ENCODE measurements around the gene VDAC2. TPM values are rescaled to one million over a fixed set of nuclear protein-coding genes. Genes with fewer than 3 reads are reported as not detected.
A peak's percentile ranks its signal among the peaks of the same experiment; 100 is the strongest.

The VDAC2 gene
- total RNA-seq, 2 donors from 2014 or later = 278 to 454 TPM

DNA sequence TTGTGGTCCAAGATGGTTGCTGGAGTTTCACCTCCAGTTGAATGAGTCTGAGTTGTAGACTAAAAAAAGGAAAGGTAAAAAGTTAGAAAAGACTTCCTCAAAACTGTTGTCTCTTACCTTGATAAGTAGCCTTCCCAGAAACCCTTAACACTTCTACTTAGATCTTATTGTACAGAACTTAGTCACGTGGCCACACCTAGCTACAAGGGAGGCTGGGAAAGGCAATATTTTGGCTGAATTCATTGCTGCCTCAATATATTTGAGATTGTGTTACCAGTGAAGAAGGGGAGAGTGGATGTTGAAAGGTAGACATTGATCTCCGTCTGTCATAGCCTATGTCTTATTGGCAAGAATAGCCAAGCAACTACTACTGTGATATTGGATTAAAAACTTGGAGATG, 35.5 kb upstream of the VDAC2 start:
- no peak overlapping the region for H3K4me3 ChIP-seq
- H3K36me3 ChIP-seq = no peaks in the 10 kb centered on the region
- no peaks in the 10 kb centered on the region for H3K27me3 ChIP-seq
- no peak for DNase-seq (ENCODE audit: low spot score)
- no peak for TF ChIP-seq CTCF (IDR thresholded peaks at IDR 0.05)
- H3K27ac ChIP-seq = no peak overlapping the region
- H3K9me3 ChIP-seq = no peaks in the 10 kb centered on the region
- peaks cover 0 to 1% of the 10 kb centered on the region in 2 donors for H3K4me1 ChIP-seq

DNA sequence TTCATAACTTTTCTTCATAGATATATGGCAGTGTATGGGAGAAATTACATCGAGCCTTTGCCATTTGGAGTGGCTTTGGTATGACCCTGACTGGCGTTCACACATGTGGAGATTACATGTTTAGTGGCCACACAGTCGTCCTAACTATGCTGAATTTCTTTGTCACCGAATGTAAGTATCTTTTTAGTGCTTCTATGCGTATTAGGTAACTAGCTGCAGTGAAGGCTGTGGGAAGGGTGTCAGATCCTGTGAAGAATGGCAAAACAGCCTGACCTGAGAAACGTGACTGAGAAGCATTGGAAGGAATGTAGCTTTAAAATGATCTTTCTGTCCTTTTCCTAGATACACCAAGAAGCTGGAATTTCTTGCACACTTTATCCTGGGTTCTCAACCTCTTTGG, 34.5 kb upstream of the VDAC2 start:
- Histone ChIP-seq H3K4me1 (peaks cover 0 to 11% of the 10 kb centered on the region in 2 donors), H3K27me3 (no peaks in the 10 kb centered on the region), H3K4me3 (no peak overlapping the region), H3K27ac (no peak overlapping the region), H3K9me3 (no peaks in the 10 kb centered on the region), H3K36me3 (no peaks in the 10 kb centered on the region)
- peak; percentile 16 for DNase-seq (ENCODE audit: low spot score)
- no peak for TF ChIP-seq CTCF (IDR thresholded peaks at IDR 0.05)

DNA sequence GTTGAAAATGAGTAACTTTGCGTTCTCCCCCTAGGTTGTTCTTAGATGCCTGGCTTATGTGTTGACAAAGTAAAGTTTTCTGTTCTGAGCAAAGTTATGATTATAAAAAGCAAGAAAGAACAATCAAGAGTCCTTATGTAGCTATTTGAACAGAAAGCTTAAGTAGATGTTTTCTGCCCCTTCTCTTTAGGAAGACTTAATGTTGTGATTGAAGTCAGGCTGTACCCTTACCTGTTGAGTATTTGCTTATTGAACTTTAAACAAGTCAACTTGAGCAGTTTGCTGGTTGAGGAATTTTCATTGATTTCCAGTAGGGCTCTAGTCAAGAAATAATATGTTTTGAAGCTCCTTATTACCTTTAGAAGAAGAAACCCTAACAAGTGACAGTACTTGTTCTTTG, 33.9 kb upstream of the VDAC2 start:
- Histone ChIP-seq H3K27ac (no peak overlapping the region), H3K4me3 (no peak overlapping the region), H3K9me3 (no peaks in the 10 kb centered on the region), H3K36me3 (no peaks in the 10 kb centered on the region), H3K27me3 (no peaks in the 10 kb centered on the region), H3K4me1 (peaks cover 0 to 17% of the 10 kb centered on the region in 2 donors)
- TF ChIP-seq CTCF (IDR thresholded peaks at IDR 0.05) = no peak
- DNase-seq (ENCODE audit: low spot score) = no peak

DNA sequence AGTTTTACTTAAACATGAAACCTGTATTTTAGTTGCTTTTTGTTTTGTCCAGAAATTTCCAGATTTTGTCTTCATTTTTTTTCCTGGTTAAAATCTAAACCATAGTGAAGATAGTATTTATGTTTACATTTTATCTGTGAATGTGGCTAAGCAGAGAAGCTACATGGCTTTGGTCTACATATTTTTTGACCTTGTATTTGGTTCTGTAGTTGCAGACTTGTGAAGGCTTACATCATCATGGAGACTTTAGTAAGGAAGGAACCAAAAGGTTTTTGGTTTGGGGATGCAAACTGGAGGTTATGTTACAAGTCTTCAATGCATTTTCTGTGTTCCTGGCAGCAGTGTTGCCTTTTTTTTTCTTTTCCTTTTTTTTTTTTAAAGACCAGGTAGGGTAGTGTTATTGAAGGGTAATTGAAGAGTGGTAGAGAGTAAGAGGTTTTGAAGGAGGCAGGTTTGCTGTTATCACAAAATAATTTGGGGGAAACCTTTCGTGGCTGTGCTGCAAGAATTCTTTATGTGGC, 30.9 kb upstream of the VDAC2 start:
- no peaks in the 10 kb centered on the region for H3K9me3 ChIP-seq
- H3K27ac ChIP-seq = no peak overlapping the region
- H3K27me3 ChIP-seq = no peaks in the 10 kb centered on the region
- H3K36me3 ChIP-seq = peaks cover 6% of the 10 kb centered on the region
- TF ChIP-seq CTCF (IDR thresholded peaks at IDR 0.05) = no peak
- no peak overlapping the region for H3K4me3 ChIP-seq
- DNase-seq (ENCODE audit: low spot score) = no peak
- H3K4me1 ChIP-seq = peaks cover 0 to 17% of the 10 kb centered on the region in 2 donors

- H3K36me3 ChIP-seq = peaks cover 6% of the 10 kb centered on the region
- peaks cover 0 to 23% of the 10 kb centered on the region in 2 donors for H3K4me1 ChIP-seq
- H3K27me3 ChIP-seq = no peaks in the 10 kb centered on the region
- no peak for DNase-seq (ENCODE audit: low spot score)
- no peaks in the 10 kb centered on the region for H3K9me3 ChIP-seq
- no peak overlapping the region for H3K4me3 ChIP-seq
- TF ChIP-seq CTCF (IDR thresholded peaks at IDR 0.05) = no peak
- H3K27ac ChIP-seq = peak overlapping the region in 1 of 2 donors; percentile 48
Measured at GRCh38 chr10:75180592-75180991, 30.0 kb upstream of the VDAC2 start.

GRCh38 chr10:75181073-75181472, 29.5 kb upstream of the VDAC2 start:
- TF ChIP-seq CTCF (IDR thresholded peaks at IDR 0.05) = no peak
- H3K27ac ChIP-seq = peak overlapping the region in 1 of 2 donors; percentile 48

More at GRCh38 chr10:75181073-75181472, 29.5 kb upstream of the VDAC2 start:
- Histone ChIP-seq H3K4me3 (no peak overlapping the region), H3K9me3 (no peaks in the 10 kb centered on the region), H3K4me1 (peaks cover 0 to 24% of the 10 kb centered on the region in 2 donors), H3K27me3 (no peaks in the 10 kb centered on the region), H3K36me3 (peaks cover 6% of the 10 kb centered on the region)
- DNase-seq (ENCODE audit: low spot score) = no peak

Measured in right atrium auricular region (tissue), 2 donors.